Esophagus squamous epithelium (tissue), 5 donors: ENCODE data around the gene VSIG2. TPM values are rescaled to one million over a fixed set of nuclear protein-coding genes. Genes with fewer than 3 reads are reported as not detected.

Experiments used
- DNase-seq: peaks from one replicate; lab custom pipeline; 2025; lab: John Stamatoyannopoulos, UW
- H3K27ac ChIP-seq, 4 donors: fragments of 200-600 bp; sonication (generic); one replicate each; pipeline ENCODE4 v1.5.1; 2016 to 2019; ENCODE audit warnings: mild to moderate bottlenecking in 1 of 4
- H3K27me3 ChIP-seq, 4 donors: fragments of 200-600 bp; sonication (generic); 1 replicate in 3 of 4; 2 replicates in 1 of 4; pipeline versions ENCODE4 v1.5.1 to v1.6.0; 2017 to 2021; ENCODE audit warnings: antibody characterized with exemption in 1 of 4
- H3K36me3 ChIP-seq, 3 donors: fragments of 200-600 bp; sonication (generic); one replicate each; pipeline ENCODE4 v1.5.1; 2016 to 2019
- H3K4me1 ChIP-seq, 3 donors: fragments of 200-600 bp; sonication (generic); one replicate each; pipeline ENCODE4 v1.5.1; 2017 to 2019
- H3K4me3 ChIP-seq, 4 donors: fragments of 200-600 bp; sonication (generic); 1 replicate in 3 of 4; 2 replicates in 1 of 4; pipeline ENCODE4 v1.5.1; 2016 to 2019; ENCODE audit warnings: mild to moderate bottlenecking in 2 of 4, moderate library complexity in 1 of 4
- H3K9me3 ChIP-seq, 3 donors: fragments of 200-600 bp; sonication (generic); one replicate each; pipeline ENCODE4 v1.5.1; 2016 to 2019
- POLR2A ChIP-seq, 4 donors: fragments of 450-650 bp; IDR thresholded peaks; one replicate each; pipeline ENCODE4 v1.6.1; 2017; ENCODE audit warnings: antibody characterized with exemption in 4 of 4, mild to moderate bottlenecking in 4 of 4, moderate library complexity in 3 of 4
- WGBS, 2 donors: methylation state at CpG; one replicate each; pipeline ENCODE4 v1.1.5; 2018; 5-methylcytosine and 5-hydroxymethylcytosine counted together
- intact Hi-C: fragments of 100-400 bp; cut with DNase I; formaldehyde crosslinking; loops from one replicate; pipeline ENCODE4 v1.15.0; 2022
- total RNA-seq, 4 donors: library from RNA; depleted of rRNA; stranded (reverse); fragments of >200 nt; gene quantifications; one replicate each; pipeline ENCODE4 v1.1.0, GENCODE V29; 2016
- TF ChIP-seq, protein P1 (sequence below), 6 experiments: fragments of 450-650 bp in 4 of 6; fragments of 200-600 bp in 2 of 6; sonication (generic) in 2 of 6; IDR thresholded peaks; one replicate each; pipeline ENCODE4 v1.5.1; 2016 to 2019; ENCODE audit warnings: antibody characterized with exemption in 6 of 6, mild to moderate bottlenecking in 4 of 6, moderate library complexity in 4 of 6
- donor health status: DM: yes; HTN: yes; CAD: no.

VSIG2 gene
- total RNA-seq, 4 donors from 2014 or later = 5.1 to 10.2 (median 7.6) TPM

- H3K27me3 ChIP-seq = peaks cover 0 to 76% (median 3%) of the 10 kb centered on the region in 4 donors
- H3K4me1 ChIP-seq = peaks cover 0 to 23% (median 11%) of the 10 kb centered on the region in 3 donors
- H3K9me3 ChIP-seq = no peaks in the 10 kb centered on the region
- no peaks in the 10 kb centered on the region for H3K36me3 ChIP-seq
- no peak for DNase-seq
- WGBS, 2 donors = 1 to 7% methylated on average over 13 of the region's 45 CpGs
- H3K27ac ChIP-seq = peak overlapping the region in 2 of 4 donors; percentile 26 to 60
- TF ChIP-seq, protein P1, sequence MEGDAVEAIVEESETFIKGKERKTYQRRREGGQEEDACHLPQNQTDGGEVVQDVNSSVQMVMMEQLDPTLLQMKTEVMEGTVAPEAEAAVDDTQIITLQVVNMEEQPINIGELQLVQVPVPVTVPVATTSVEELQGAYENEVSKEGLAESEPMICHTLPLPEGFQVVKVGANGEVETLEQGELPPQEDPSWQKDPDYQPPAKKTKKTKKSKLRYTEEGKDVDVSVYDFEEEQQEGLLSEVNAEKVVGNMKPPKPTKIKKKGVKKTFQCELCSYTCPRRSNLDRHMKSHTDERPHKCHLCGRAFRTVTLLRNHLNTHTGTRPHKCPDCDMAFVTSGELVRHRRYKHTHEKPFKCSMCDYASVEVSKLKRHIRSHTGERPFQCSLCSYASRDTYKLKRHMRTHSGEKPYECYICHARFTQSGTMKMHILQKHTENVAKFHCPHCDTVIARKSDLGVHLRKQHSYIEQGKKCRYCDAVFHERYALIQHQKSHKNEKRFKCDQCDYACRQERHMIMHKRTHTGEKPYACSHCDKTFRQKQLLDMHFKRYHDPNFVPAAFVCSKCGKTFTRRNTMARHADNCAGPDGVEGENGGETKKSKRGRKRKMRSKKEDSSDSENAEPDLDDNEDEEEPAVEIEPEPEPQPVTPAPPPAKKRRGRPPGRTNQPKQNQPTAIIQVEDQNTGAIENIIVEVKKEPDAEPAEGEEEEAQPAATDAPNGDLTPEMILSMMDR (IDR thresholded peaks at IDR 0.05) = no peak
- TF ChIP-seq POLR2A (IDR thresholded peaks at IDR 0.05) = no peak
- H3K4me3 ChIP-seq = peak overlapping the region; percentile 18 to 65 (median 38)
- intact Hi-C loops = no loop called here
Measured at GRCh38 chr11:124717786-124718651, 34.0 kb downstream of the VSIG2 start.

DNA sequence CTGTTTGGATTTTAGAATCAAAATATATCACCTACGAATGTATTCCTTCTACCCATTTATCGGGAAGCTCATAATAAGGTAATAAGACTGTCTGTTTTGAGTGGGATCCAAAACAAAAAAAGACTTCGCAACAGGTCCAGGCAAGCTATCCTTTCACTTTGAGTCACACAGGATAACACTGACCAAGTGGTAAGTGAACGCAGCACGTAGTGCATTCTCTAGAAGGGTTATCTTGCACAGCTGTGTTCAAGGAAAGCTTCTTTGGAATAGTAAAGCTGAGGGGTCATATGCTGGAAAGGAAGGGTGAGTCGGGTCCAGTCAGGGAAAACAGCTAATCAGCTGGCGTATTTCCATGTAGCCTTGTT is 34.7 kb downstream of the VSIG2 start:
- H3K27me3 ChIP-seq = peaks cover 0 to 70% (median 3%) of the 10 kb centered on the region in 4 donors
- intact Hi-C loops = no loop called here
- H3K9me3 ChIP-seq = no peaks in the 10 kb centered on the region
- TF ChIP-seq, protein P1 (IDR thresholded peaks at IDR 0.05) = no peak
- no peak for TF ChIP-seq POLR2A (IDR thresholded peaks at IDR 0.05)
- H3K27ac ChIP-seq = peak overlapping the region in 2 of 4 donors; percentile 26 to 60
- WGBS, 2 donors = 21 to 33% methylated on average over 7 of the region's 7 CpGs
- no peaks in the 10 kb centered on the region for H3K36me3 ChIP-seq
- H3K4me3 ChIP-seq = peak overlapping the region; percentile 18 to 65 (median 38)
- H3K4me1 ChIP-seq = peaks cover 0 to 23% (median 11%) of the 10 kb centered on the region in 3 donors
- DNase-seq = no peak

DNA sequence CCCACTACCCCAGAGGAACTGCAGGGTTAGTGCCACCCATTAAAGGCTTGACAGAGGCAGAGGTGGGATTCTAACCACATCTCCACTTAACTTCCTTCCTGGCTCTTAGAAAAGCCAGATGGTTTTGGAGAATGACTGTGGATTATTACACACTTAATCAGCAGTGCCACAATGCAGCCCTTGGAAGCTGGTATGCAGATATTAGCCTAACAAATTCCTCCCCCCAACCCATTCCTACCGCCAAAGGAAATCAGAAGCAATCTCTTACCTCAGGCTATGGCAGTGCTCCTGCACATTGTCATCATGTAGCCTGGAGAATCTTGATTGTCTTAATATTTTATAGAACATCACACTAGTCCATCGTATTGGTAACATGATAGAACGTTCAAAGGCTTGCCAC is 35.5 kb downstream of the VSIG2 start:
- WGBS, 2 donors = 36 to 76% methylated on average over 3 of the region's 3 CpGs
- DNase-seq = no peak
- peaks cover 0 to 23% (median 11%) of the 10 kb centered on the region in 3 donors for H3K4me1 ChIP-seq
- H3K9me3 ChIP-seq = no peaks in the 10 kb centered on the region
- H3K27ac ChIP-seq = no peak overlapping the region
- intact Hi-C loops = no loop called here
- no peaks in the 10 kb centered on the region for H3K36me3 ChIP-seq
- TF ChIP-seq POLR2A (IDR thresholded peaks at IDR 0.05) = no peak
- TF ChIP-seq, protein P1 (IDR thresholded peaks at IDR 0.05) = no peak
- peaks cover 0 to 62% (median 3%) of the 10 kb centered on the region in 4 donors for H3K27me3 ChIP-seq
- H3K4me3 ChIP-seq = no peak overlapping the region

GRCh38 chr11:124712392-124712791 is 39.7 kb downstream of the VSIG2 start:
- H3K4me3 ChIP-seq = no peak overlapping the region
- H3K27me3 ChIP-seq = peaks cover 0 to 21% (median 0%) of the 10 kb centered on the region in 4 donors
- DNase-seq = no peak
- TF ChIP-seq, protein P1 (IDR thresholded peaks at IDR 0.05) = no peak
- no peak for TF ChIP-seq POLR2A (IDR thresholded peaks at IDR 0.05)
- peaks cover 0 to 6% (median 0%) of the 10 kb centered on the region in 3 donors for H3K4me1 ChIP-seq
- WGBS, 2 donors = 52 to 56% methylated on average over 3 of the region's 3 CpGs
- H3K27ac ChIP-seq = no peak overlapping the region
- intact Hi-C loops = no loop called here
- H3K36me3 ChIP-seq = no peaks in the 10 kb centered on the region
- H3K9me3 ChIP-seq = peaks cover 0 to 4% (median 0%) of the 10 kb centered on the region in 3 donors

DNA sequence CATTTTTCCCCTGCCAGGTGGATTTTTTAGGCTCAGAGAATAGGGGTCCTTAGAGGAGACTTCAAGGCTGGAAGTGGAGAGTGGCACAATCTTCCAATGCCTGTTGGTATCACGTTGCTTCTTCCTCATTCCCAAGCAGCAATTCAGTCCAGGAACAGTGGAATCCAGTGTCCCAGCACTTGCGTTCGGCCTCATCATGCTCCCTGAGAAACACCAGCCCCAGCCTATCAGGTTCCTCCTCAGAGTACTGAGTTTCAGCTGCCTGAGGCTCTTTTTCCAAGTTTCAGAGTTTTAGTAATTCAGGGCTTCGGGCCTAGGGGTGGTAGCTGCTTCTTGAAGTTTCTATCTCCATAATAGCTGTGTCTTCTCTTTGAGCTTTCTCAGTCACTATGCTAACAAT is 44.2 kb downstream of the VSIG2 start:
- no peak for DNase-seq
- Histone ChIP-seq H3K27ac (no peak overlapping the region), H3K36me3 (no peaks in the 10 kb centered on the region), H3K9me3 (peaks cover 0 to 4% (median 0%) of the 10 kb centered on the region in 3 donors), H3K4me1 (no peaks in the 10 kb centered on the region), H3K4me3 (no peak overlapping the region), H3K27me3 (no peaks in the 10 kb centered on the region)
- intact Hi-C loops = no loop called here
- 83 to 85% methylated on average over 4 of the region's 4 CpGs for WGBS, 2 donors
- TF ChIP-seq, protein P1 (IDR thresholded peaks at IDR 0.05) = no peak
- TF ChIP-seq POLR2A (IDR thresholded peaks at IDR 0.05) = no peak
